Eye (tissue), 1 donor: ENCODE measurements around the gene CLTC.

Experiments
- DNase-seq: peaks from one replicate; pipeline ENCODE4 v3.0.0-alpha.2; 2015

CLTC gene

DNA sequence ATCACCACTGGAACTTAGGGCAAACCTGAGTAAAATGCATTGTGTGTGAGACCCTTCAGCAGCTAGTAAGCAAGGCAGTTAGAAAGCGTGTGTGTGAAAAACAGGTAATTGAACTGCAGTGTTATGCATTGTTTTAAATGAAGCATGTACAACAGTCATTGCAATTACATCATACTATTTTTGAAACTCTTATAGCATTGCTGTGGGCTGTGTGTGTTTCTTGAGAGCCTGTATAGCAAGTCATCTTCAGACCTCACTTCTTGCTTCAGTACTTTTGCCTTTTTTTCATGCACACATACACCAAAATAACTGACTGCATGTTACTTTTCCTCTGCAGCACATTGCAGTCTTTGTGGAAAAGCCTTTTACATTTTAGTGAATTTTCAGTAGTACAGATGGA is 68.3 kb downstream of the CLTC start:
- no peak for DNase-seq

DNA sequence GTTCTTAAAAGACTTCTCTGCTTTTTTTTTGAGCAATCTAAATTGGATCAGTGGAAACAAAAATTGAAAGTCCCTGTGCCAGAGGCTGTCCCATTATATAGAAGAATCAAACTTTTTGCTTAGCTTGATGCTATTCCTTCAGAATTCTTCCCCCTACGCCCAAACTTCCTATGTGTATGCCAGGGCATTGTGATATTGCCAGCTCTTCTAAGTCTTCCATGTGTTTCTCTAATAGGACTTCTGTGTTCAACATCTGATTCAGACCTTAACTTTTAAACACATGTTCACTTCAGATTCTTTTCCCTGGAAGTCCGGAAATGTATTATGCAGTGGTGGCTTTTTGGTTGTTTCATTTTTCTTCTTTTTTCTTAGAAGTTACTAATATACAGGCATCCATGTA is 68.8 kb downstream of the CLTC start:
- no peak for DNase-seq

DNA sequence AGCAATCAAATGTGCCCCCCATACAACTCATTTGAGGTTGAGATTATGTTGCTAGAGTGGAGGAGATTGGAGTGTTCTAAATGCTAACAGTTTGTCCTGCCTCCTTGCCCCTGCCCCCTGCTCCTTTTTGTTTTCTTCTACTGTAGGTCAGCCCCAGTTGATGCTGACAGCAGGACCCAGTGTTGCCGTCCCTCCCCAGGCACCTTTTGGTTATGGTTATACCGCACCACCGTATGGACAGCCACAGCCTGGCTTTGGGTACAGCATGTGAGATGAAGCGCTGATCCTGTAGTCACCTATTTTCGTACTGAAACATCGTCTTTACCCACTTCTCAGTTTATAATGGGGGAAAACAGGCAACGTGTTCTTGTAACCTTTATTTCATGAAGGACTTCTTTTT is 73.9 kb downstream of the CLTC start:
- no peak for DNase-seq

DNA sequence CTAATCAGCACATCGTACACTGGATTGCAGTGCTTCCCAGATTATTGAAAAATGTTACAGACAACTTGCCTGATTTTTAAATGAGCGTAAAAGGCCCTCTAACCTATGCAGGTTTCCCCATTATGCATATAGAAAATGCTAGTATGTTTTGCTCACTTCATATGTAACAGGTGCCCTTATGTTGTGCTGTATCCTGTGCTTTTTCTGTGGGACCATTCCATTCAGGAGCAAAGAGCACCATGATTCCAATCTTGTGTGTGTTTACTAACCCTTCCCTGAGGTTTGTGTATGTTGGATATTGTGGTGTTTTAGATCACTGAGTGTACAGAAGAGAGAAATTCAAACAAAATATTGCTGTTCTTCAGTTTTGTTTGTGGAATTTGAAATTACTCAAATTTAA is 74.6 kb downstream of the CLTC start:
- DNase-seq = no peak

DNA sequence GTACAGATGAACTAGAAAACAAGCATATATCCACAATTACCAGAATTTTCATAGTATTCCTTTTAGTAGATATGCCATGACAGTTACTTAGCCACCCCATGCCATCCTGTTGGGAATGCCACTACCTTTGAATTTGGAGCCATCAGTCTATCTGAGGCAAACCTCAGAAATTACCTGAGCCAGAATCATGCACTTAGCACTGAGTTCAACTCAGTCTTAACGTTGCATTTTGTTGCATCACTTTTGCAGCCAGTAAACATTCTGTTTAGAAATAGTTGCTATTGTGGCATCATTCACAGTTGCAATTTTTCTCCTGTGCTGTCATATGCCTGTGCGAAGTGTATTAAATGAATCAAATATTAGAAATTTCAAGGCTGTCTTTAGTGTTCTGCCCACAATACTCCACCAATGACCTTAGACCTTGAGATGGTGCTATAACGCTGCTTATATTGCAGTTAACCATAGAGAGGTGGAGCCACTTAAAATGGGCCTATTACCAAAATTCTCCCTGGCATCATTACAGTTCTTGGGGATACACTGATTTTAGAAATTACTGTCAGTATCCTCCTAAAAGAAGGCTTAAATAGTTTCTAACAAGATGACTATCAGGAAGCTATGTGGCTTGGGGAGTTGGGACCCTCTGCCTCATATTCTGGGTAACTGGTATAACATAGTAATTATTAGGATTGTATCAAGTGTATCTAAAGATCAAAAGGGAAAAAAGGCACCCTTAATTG is 76.4 kb downstream of the CLTC start:
- DNase-seq = no peak

DNA sequence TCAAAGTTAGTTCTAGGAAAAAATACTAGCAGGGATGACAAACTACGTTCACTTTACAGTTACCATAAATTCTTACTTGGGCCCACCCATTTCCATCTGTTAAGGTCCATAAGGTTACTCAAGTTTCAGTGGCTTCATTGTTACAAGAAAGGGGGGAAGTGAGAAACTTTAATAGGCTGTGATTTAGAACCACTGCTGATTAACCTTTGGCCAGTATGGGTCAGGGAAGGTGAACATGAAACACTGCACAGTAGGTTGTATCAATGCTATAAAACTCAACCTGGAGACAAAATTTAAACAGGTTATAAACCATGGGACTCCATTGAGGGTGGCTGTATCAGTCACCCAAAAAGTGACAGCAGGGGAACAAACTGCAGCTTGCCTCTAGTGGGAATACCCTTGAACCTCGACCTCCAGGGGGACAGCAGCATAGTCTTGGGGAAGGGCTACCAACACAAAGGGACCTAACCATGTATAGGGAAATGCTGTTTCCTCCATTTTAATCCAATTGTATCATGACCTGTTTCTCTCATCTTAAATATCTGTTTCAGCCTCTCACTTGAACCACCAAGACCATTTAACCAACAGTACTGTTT is 77.1 kb downstream of the CLTC start:
- no peak for DNase-seq

DNA sequence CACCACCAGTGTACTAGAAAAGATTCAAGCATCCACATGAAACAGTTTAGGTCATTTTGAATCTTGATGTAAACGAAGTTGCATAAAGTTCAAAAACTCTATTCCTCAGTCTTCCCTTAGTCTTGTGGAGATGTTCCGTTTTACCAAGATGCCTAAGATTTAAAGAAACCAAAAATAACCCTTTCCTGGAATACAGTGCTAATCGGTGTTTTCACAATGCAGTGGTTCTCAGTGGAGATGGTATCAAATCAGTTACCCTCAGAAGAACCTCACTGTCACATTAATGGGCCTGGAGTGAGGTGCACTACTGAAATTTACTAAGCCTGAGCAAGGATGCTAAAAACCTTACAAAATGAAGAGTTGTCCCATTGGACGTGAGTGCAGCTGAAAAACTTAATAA is 78.4 kb downstream of the CLTC start:
- no peak for DNase-seq

DNA sequence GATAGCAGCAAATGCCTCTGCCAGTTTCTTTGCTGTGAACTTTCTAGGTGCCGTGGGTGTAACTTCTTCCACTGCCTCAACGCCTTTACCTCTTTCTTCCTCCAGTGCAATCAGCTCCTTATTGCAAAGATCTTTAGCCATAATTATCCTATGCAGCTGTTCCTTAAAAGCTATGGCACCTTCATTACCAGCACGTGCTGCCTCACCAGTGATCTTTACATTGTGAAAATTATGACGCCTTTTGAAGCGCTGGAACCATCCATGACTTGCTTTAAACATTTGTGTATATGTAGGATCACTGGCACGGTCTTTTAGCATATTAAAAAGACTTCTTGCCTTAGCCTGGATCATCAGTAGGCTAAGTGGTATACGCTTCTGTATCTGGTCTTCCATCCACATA is 79.5 kb downstream of the CLTC start:
- DNase-seq = no peak

DNA sequence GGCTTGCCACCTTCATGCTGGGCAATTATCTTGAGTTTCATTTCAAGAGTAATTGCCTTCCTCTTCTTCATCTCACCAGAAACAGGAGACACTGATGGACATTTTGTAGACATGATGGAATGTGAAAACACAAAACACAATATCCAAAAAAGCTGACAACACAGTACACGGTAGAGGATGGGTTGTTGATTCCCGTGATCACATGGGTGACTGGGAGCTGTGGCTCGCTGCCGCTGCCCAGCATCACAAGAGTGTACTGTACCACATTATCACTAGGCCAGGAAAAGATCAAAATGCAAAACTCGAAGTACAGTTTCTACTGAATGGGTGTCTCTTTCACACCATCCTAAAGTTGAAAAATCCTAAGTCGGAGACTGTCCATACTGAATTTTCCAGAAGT is 80.1 kb downstream of the CLTC start:
- DNase-seq = no peak

DNA sequence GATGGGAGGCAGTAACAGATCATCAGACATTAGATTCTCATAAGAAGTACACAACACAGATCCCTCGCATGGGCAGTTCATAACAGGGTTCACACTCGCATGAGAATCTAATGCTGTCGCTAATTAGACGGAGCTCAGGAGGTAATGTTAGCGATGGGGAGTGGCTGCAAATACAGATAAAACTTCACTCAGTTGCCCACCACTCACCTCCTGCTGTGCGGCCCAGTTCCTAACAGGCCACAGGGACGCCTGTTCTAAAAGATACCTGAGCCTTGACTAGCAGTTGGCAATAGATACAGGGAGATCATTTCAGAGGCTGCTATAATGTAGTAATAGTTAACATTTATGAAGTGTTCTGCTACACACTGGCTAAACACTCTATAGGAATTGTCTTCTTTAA is 82.6 kb downstream of the CLTC start:
- no peak for DNase-seq

DNA sequence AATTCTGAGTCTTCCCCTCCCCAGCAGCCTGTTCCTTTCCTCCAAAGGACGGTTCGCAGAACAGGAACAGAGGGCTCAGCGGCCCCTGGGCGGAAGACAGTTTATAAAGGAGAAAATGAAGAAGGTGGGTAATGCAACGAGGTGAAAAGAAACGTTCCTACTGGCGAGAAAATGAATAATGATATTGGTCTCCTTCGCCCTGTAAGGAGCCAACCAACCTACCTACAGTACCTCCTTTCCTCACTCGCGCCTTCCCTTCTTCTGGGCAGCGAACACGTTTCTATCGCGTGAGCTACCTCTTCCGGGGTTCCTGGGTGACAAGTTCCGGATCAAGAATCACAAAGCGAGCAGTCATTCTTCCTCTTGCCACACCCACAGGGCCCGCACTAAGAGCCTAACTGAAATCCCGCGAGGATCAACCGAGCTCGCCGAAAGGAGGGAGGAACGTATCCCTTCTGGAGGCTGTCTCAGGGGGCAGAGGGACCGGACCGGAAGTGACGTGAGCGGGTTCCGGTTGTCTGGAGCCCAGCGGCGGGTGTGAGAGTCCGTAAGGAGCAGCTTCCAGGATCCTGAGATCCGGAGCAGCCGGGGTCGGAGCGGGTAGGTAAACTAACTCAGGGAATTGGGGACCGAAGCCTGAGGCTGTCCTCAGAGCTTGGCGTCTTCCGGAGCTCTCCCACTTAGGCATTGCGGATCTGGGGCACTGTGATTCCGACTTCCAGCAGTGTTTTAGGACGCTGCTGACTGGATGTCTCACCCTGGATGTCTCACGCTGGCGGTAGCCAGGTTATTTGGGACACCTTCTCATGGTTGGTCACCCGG is 87.7 kb downstream of the CLTC start, which contains the start of the genes PTRH2 and VMP1:
Gene PTRH2, minus strand, starts transcription at position 282 of the 822 bp plus-strand sequence. CDS start 9,452 bp downstream, outside the sequence.
Gene VMP1, plus strand, starts transcription at position 506 of the 822 bp plus-strand sequence. CDS start 23,793 bp downstream, outside the sequence.
- peak; percentile 100 for DNase-seq

DNA sequence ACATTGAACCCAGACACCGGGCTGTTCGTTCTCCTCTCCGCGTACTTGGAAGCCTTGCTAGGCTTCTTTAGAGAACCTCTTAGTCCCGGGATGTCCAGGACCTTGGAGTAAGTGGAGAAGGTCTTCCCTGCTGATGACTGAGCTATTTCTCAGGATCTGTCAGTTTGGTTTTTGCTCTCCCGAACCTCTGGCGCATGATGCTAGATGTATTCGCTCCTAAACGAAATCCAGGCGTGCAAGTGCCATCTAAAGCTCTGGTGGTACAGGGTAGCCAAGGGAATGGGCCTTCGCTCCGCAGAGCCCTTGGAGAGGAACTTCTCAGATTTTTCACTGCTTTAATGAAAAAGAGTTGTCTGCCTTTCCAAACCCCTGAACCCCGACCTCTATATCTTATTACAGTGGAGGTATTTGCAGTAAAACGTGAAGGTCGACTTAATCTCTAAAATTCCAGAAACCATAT is 88.3 kb downstream of the CLTC start:
- no peak for DNase-seq

DNA sequence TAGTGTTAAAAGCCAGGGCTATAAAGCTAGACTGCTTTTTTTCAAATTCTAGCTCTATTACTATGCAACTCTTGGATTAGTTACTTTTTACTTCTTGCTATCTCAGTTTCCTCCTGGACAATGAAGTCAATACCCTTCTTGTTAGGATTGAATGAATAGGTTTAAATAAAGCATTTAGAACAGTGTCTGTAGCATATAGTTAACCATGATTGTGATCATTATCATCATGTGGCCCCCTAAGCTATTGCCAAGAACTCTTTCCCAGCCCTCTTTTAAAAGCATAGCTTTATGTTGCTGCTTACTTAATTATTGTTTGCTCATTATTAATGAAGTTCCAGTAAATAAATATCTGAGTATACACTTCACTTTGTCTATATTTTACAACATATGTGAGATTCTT is 92.2 kb downstream of the CLTC start:
- no peak for DNase-seq

DNA sequence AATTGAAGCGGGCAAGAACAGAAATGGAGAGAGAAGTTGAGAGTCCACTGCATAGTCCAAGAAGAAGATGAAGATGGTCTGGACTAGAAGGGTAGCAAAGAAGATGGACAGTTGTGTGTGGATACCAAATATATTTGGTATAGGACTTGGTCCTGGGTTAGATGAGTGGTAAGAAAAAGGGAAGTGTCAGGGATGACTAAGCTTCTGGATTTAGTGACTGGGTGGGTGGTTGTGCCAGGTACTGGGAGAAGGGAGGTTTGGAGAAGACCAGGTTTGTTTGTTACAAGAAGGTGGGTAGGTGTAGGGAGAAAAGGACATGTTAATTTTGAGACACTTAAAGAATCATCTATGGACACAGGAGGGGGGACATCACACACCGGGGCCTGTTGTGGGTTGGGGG is 93.2 kb downstream of the CLTC start:
- no peak for DNase-seq

DNA sequence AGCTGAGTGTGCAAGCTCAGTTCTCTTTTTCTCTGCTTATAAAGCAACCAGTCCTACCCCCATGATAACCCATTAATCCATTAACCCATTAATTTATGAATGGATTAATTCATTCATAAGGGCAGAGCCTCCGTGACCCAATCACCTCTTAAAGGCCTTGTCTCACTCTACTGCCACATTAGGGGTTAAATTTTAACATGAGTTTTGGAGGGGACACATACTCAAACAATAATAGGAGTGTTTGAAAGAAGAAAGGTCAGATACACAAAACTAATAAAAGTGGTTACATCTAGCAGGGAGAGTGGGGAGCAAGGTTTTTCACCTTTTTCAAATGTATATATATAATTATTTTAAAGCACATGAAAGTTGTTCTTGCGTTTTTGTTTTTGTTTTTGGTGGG is 94.6 kb downstream of the CLTC start:
- no peak for DNase-seq

DNA sequence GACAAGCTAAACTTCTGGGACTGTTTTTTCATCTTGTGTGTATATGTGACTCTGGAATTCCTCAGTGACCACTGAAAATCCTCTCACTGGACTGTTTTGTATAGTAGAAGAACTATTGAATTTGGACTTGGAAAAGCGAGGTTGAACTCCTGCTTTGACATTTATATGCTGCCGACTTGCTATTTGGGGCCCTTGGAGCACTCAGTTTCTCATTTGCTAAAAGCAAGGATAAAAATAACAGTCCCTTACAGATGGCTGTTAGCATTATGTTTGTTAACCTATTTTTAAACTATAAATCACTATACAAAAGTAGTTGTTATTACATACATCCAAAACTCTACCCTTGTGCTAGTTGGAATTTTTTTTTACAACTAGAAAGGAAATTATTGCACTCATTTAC is 96.7 kb downstream of the CLTC start:
- no peak for DNase-seq

DNA sequence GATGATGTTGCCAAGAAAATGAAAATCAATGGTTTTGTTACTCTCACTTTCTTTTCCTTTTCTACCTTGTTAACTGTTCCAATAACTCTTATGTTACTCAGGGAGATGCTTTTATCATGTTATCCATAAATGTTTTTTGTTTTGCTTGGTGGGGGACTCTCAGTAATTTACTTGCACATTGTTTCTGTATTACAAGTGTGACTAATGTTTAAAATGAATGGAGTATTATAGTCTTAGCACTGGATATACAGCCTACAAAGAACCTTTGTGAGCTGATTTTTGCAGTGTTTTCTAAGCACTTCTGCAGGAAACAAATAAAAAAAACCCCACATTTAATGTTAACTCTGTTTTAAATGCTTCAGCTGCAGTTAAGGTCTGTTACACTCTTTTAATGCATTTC is 99.8 kb downstream of the CLTC start:
- DNase-seq = no peak

DNA sequence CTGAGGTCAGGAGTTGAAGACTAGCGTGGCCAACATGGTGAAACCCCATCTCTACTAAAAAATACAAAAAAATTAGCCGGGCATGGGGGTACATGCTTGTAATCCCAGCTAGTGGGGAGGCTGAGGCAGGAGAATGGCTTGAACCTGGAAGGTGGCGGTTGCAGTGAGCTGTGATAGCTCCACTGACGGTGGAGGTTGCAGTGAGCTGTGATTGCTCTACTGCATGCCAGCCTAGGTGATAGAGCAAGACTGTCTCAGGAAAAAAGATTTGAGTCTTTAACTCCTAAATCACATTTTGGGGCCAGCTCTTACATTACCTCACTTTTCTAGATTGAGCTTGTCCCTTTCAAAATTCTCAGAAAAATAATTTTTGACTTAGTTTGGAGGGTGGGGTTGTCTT is 102.9 kb downstream of the CLTC start:
- DNase-seq = no peak

DNA sequence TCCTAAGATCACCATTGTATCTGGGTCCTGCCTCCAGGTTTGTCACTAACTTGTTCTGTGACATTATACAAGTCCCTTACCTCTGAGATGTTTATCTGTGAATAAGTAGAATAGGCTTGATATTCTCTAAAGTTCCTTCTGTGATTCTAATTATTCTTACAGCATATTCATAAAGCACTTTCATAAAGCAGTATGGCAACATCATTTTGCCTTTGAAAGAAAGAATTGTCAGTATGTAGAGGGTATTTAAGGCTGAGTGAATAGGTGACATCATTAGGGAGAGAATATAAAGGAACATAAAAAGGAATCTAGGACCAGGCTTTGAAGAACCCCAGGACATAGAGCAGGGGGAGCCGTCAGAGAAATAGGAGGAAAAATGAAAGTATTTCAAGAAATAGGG is 103.3 kb downstream of the CLTC start:
- DNase-seq = no peak

DNA sequence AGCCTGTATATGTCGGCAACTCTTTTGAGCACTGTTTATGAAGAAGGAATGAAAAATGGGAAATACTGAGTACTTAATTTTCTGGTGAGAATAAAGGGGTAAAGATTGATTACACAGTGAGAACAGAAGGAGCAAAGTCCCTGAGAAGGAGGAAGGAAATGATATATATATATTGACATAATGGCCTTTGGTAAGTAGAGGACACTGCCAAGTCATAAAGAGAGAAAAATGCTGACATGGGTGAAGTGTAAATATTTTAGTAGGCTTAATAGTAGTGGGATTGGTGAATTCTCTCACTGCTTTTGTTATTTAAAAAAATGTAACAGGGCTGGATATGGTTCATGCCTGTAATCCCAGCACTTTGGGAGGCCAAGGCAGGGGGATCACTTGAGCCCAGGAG is 103.9 kb downstream of the CLTC start:
- DNase-seq = no peak

DNA sequence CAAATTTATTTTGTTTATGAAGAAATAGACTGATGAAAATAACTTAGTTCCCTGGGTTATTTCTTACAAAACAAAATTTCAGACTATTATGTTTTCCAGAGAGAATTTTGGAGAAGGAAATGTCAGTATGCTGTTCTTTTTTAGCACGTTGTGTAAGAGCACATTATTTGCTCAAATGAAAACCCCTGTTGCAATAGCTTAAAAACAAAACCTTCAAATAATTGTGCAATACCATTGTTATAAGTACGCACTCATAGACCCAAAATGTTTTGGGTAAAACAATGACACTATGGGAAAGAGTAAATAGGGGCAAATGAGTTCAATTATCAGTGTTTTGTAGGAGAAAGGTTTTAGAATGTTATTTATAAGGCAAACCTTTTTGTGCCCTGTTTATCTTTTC is 106.0 kb downstream of the CLTC start:
- no peak for DNase-seq

DNA sequence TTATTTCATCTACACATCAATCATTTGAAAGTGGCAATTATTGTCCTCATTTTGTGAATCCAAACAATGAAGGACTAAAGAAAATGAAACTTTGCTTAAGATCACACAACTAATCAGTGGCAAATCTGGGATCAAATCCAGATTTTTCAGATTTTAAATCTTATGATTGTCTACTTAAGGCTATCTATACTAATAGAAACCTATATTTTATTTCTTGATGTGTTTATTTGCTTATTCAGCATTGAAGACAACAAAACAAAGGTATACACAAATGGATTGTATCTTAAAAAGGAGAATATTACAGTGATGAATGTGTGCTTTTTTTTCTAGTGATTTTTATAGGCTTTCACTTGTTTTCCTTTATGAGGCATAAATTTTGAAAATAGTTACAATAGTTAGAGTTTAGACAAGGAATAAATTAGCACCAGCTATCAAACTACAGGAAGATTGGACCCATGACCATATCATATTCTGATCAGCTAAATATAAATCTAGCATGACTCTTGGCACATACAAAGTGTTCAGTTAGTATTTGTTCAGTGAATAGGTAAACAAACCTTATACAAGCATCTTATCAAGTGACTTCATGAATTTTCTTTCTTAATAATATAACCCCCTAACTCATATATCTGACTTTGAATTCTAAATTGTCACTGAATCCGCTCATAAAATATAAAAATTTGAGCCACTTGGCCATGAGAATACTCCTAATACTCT is 108.3 kb downstream of the CLTC start:
- DNase-seq = no peak

DNA sequence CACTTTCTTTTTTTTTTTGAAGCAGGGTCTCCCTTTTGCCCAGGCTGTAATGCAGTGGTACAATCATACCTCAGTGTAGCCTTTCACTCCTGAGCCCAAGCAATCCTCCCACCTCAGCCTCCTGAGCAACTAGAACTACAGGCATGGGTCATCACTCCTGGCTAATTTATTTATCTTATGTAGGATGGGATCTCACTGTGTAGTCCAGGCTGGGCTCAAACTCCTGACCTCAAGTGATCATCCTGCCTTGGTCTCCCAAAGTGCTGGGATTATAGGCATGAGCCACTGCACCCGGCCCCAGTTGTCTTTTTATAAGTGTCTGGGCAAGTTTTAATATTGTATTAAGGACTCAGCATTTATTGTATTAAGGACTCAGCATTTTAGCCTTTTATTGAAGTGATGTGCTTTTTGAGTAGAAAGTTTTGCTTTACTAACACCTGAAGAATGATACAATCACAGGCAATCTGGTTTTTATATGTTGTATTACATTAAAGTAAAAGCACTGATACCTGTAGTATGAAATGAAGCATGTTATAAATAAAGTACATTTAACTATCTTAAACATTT is 110.7 kb downstream of the CLTC start:
- no peak for DNase-seq
